Vagina (tissue), 2 donors: ENCODE measurements around the gene LRRC7.

Experiments
- CTCF ChIP-seq, 3 experiments: fragments of 450-650 bp in 2 of 3; fragments of 200-600 bp in 1 of 3; sonication (generic) in 1 of 3; IDR thresholded peaks; one replicate each; pipeline ENCODE4 v1.5.1; 2017 to 2019; ENCODE audit warnings: antibody characterized with exemption in 3 of 3, mild to moderate bottlenecking in 2 of 3, moderate library complexity in 2 of 3
- POLR2A ChIP-seq, 2 donors: fragments of 450-650 bp; IDR thresholded peaks; one replicate each; pipeline ENCODE4 v1.6.1; 2017; ENCODE audit warnings: antibody characterized with exemption in 2 of 2, mild to moderate bottlenecking in 2 of 2, moderate library complexity in 2 of 2
- POLR2AphosphoS5 ChIP-seq, 2 donors: sonication (generic); formaldehyde crosslinking; IDR thresholded peaks; one replicate each; pipeline ENCODE4 v1.9.0; 2017; ENCODE audit warnings: antibody characterized with exemption in 2 of 2, mild to moderate bottlenecking in 2 of 2, low read depth in 1 of 2; ENCODE audit not compliant: insufficient read depth in 1 of 2

GRCh38 chr1:69987881-69988280 is 420.2 kb downstream of the LRRC7 start:
- TF ChIP-seq CTCF (IDR thresholded peaks at IDR 0.05) (no peak), POLR2AphosphoS5 (IDR thresholded peaks at IDR 0.05; ENCODE audit: insufficient read depth in 1 of 2, low read depth in 1 of 2) (no peak), POLR2A (IDR thresholded peaks at IDR 0.05) (no peak)
